Right ventricle myocardium superior (tissue), 1 donor: ENCODE results near the gene NADSYN1. TPM values are rescaled to one million over a fixed set of nuclear protein-coding genes. Genes with fewer than 3 reads are reported as not detected.
"Not testable (repeated sequence)": the region's sequence is repeated elsewhere in the genome, so short reads cannot be mapped to it uniquely, and the experiment has no call there.

Experiments
- ATAC-seq: fragments of 200-7000 bp; cut with Tn5 transposase; one replicate; pipeline ENCODE4 v1.9.1; 2020; ENCODE audit warnings: mild to moderate bottlenecking; ENCODE audit not compliant: poor library complexity
- DNase-seq: peaks from one replicate; pipeline ENCODE4 v3.0.0-alpha.2; 2020
- intact Hi-C: fragments of 100-400 bp; cut with DNase I; formaldehyde crosslinking; loops from one replicate; pipeline ENCODE4 v1.11.2; 2022
- total RNA-seq: library from RNA; stranded (reverse); fragmentation: NEBNext Ultra II Directional; extraction: Animal tissue kit (Norgen Biotek cat#: 25700); gene quantifications from one replicate; pipeline ENCODE4 v1.2.1, GENCODE V29; 2021
- donor health status: DM: no; HTN: yes; CAD: no; lungs with severe emphysema.

The NADSYN1 gene
- total RNA-seq, 1 donor from 2014 or later = 18.5 TPM

DNA sequence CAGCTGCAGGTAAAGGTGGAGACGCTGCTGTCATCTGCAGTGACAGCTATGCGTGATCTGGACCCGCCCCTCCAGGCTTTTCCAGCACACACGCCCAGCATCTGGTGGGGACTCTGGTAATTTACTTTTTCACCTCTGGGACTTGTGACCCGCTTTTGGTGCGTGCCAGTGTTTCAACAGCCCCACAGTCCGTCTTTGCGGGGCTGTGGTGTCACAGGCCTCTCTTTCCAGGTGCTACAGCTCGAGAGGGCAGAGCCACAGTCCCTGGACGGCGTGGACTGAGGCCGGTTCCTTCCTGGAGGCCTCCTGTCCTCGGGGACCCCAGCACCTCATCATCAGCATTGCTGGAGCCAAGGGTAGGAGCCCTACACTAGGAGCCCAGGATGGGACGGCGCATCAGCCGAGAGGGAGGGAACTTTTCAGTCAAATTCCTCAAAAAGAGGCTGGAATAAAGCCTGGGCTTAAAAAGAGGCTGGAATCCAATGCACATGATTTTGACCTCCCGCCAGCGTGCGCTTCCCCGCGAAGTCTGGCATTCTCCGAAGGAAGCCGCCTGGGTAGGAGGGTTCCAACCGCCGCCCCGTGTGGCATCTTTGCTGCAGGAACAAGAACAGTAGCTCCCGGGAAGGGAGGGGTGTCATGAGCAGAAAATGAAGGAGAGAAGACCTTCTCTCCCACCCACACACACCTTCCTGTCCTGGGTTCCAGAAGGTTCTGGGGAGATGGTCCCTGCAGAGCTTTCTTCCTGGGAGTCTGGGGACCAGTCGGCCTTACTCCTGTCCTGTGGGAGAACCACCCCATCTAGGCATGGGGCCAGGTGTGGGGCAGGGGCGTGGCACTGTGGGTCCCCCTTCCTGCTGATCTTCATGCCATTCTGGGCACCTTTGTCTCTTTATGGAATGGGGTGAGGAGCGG, 48.3 kb downstream of the NADSYN1 start:
- ATAC-seq = no peak
- no peak for DNase-seq
- intact Hi-C loops = no loop called here

DNA sequence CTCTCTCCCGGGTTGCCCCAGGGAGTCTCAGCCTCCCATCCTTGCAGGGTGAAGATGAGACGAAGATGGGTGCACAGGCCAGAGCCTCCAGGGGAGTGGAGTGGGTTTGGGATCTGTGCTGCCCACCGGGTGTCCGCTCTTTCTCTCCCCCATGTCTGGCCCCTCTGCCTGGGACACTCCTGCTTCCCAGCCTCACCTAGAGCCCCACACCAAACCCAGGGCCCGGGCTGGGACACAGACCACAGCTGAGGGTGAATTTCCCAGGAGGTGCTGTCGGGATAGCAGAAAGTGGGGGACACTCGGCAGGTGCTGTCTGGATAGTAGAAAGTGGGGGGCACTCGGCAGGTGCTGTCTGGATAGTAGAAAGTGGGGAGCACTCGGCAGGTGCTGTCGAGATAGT, 49.0 kb downstream of the NADSYN1 start:
- intact Hi-C loops = no loop called here
- DNase-seq (no peak), ATAC-seq (no peak)

DNA sequence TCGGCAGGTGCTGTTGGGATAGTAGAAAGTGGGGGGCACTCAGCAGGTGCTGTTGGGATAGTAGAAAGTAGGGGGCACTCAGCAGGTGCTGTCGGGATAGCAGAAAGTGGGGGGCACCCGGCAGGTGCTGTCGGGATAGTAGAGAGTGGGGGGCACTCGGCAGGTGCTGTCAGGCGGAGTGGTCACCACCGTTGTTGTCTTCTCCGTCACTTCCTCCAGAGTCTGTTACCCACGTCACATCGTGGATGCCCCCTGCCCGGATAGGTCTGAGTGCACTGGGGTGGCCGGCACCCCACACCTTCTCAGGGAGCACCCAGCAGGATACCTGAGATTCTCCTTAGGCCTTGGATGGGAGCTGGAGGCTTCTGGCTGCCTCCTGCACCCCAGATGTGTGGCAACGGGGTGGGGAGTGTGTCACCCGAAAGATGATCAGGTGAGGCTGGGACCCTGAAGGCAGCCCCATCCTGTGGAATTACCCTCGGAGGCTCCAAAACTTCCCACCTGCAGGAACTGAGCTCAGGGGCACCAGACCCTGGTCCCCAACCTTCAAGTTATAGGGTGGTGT, 50.0 kb downstream of the NADSYN1 start:
- ATAC-seq = no peak
- intact Hi-C loops = no loop called here
- no peak for DNase-seq

DNA sequence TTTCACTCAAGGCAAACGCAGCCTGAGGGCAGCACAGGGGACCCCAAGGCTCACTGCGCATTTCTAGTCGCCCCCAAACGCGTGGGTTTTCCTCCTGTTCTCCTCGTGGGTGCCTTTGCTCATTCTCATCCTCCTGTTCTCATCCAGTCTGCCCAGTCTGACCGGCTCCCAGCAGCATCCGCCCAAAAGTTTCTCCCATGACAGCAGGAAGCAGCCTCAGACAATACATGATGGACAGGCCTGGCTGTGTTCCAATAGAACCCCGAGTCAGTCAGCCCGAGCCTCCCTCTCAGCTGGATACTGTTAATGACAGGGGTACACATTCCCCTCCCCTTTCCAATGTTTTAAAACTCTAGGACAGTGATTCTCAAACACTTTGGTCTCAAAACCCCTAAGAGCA, 51.5 kb downstream of the NADSYN1 start:
- ATAC-seq (no peak), DNase-seq (no peak)
- intact Hi-C loops = no loop called here

DNA sequence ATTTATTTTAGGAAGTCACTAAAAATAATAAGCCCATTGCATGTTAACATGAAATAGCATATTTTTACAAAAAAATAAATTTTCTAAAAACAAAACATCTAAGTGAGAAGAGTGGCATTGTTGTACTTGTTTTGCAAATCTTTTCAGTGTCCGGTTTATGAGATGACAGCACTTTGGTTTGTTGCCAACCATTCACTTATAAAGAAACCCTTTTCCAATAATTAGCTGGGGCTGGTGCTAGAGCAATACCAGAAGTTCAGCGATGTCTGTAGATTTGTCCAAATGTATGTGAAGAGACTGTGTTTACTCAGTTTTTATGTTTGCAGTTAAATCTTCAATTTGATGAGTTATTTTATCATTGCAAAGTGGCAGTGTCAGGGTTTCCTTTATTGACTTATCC, 52.0 kb downstream of the NADSYN1 start:
- intact Hi-C loops = no loop called here
- ATAC-seq (no peak), DNase-seq (no peak)

DNA sequence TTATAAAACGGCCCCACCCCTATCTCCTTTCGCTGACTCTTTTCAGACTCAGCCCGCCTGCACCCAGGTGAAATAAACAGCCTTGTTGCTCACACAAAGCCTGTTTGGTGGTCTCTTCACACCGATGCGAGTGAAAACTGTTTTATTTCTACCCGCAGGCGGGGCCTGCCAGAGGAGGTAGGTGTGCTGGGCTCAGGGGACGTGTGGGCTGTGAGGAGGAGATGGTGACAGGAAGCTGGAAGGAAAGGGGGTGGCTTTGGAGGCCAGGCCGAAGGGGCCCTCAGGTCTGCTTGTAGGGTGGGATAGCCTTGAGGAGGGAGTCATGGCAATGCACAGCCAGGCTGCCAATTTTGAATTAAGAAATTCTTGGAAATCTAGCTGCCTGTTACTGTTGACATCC, 52.8 kb downstream of the NADSYN1 start:
- DNase-seq = no peak
- no peak for ATAC-seq
- intact Hi-C loops = no loop called here

DNA sequence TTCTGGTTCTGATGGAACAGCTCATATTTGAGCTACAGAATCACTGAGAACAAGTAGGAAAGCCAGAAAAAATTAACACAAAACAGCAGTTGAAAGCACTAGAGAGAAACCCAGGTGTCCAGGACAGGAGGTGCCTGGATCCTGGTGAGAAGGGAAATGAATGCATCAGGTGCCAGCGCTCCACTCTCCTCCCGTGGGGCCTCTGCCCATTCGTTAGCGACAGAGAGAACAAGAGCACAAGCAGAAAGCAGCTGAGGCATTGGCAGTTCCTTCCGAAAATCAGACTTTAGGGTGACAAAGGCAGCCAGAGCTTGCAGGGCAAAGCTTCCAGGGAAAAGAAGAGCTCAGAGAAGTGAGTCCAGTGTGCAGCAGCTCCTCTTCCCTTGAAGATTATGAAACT, 54.1 kb downstream of the NADSYN1 start:
- ATAC-seq (no peak), DNase-seq (no peak)
- intact Hi-C loops = no loop called here

DNA sequence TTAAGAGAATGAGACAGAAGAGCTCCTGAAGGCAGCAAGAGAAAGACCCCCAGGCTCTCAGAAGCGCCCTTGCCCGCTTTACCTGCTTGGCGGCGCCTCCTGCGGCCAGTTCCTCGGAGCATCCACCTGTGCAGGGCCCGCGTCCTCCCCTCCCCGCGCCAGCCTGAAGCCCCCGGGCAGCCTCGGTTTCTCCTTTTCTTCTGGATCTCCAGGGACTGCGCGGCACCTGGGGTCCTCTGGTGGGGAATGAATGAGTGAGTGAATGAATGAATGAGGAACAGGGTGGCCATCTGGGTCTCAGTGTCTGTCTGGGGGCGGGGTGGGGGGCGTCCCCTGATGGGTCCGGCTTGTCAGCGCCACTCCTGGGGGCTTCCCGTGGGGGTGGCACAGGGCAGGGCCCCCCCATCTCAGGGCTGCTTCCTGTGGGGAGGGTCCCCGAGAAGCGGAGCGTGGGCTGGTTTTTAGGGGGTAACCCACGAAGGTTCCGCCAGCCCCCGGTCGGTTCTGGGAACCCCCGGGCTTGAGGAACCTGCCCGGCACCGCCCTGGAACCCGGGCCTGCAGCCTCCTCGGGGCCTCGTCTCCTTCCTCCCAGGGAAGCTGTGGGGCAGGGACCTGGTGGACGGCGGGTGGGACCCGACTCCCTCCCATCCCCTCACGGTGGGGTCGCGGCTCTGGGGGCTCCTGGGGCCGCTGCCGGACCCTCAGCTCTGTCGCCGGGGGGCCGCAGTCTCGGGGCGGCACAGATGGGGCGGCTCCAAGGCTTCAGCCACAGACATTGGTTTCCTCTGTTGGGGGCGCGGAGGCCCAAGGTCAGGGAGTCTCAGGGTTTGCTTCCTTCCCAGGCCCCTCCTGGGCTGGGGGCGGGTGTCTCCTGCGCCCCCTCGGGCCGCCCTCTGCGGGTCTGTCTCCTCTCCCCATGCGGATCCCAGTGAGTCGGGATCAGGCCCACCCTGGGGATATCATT, 65.8 kb downstream of the NADSYN1 start:
- ATAC-seq (no peak), DNase-seq (no peak)

DNA sequence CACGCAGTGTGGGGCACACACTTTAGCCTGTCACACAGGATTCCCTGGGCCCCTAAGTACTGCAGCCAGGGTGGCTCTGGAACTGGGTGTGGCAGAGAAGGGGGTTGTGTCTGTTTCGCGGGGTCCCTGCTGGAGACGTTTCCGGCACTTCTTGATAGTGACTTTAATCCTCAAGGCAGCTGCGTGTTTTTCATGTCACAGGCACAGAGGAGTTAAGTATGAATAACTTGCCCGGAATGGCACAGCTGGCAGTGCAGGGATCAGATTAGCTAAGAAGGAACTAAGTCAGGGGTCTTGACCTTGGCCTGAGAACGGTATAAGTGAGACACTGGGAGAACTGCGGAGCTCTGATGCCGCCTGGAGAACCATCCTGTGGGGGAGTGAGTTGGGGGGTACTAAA, 66.5 kb downstream of the NADSYN1 start:
- ATAC-seq (no peak), DNase-seq (no peak)
- intact Hi-C loops = no loop called here

More for the DNA sequence above, 65.8 kb downstream of the NADSYN1 start:
- intact Hi-C loops = no loop called here

DNA sequence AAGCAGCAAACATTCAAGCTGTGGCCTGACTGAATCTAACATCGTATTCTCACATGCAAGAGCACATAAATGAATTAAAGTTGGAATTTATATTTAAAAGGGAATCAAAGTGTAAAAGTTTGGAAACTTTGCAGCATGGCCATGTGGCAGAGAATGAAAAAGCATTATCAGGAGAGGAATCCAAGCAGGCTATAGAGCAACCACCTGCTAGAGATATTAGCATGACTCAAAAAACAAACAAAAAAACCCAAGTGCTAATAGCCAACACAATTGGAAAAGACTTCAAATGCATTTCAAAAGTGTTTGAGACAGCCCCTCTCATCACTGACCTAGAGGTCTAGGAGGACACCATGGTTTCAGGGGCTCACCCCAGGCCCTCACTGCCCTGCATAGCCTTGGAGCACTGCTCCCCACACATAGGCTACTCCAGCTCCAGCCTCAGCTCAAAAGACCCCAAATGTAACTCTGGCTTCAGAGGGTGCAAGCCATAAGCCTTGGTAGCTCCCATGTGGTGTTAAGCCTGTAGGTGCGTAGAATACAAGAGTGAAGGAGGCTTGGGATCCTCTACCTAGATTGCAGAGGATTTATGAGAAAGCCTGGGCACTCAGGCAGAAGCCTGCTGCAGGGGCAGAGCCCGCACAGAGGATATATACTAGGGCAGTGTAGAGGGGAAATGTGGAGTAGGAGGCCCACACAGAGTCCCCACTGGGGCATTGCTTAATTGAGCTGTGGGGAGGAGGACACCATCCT, 72.4 kb downstream of the NADSYN1 start:
- DNase-seq = no peak
- intact Hi-C loops = no loop called here
- no peak for ATAC-seq

DNA sequence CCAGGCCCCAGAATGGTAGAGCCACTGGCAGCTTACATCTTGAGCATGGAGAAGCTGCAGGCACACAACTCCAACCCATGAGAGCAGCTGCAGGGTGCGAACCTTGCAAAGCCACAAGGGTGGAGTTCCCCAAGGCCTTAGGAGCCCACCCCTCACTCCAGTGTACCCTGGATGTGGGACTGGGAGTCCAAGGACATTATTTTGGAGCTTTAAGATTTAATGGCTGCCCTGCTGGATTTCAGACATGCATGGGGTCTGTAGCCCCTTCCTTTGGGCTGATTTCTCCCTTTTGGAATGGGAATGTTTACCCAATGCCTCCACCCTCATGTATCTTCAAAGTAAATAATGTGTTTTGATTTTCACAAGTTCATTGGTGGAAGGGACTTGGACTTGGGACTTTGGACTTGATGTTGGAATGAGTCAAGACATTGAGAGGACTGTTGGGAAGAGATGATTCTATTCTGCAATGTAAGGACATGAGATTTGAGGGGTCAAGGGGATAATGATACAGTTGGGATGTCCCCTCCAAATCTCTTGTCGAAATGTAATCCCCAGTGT, 73.0 kb downstream of the NADSYN1 start:
- DNase-seq (no peak), ATAC-seq (no peak)
- intact Hi-C loops = no loop called here

DNA sequence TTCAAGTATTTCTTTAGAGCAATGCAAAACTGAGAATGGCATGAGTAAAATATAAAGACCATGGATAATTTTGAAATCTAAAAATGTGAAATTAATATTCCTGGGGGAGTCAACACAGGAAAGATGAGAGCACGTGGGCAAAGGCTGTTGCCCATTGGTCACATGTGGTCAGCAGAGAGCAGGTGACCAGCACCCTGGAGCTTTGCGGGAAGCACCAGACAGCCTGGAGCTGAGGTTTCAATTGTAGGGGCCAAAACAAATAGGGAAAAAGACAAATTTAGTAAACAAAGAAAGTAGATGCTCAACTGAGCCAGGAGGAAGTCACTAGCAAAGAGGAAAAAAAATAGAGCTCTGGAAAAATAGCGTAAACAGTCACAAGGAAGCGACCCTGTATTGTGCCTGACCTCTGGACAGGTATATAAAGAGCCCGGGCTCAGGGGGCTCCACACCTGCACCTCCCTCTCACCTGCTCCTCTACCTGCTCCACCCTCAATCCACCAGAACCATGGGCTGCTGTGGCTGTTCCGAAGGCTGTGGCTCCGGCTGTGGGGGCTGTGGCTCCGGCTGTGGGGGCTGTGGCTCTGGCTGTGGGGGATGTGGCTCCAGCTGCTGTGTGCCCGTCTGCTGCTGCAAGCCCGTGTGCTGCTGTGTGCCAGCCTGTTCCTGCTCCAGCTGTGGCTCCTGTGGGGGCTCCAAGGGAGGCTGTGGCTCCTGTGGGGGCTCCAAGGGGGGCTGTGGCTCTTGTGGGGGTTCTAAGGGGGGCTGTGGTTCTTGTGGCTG, 74.0 kb downstream of the NADSYN1 start, which contains the start of gene KRTAP5-7:
Gene KRTAP5-7 (plus strand): TSS at position 472 of the 780 bp plus-strand sequence. CDS start 34 bp downstream, at position 506.
- DNase-seq, intact Hi-C loops, ATAC-seq: not testable (repeated sequence)

DNA sequence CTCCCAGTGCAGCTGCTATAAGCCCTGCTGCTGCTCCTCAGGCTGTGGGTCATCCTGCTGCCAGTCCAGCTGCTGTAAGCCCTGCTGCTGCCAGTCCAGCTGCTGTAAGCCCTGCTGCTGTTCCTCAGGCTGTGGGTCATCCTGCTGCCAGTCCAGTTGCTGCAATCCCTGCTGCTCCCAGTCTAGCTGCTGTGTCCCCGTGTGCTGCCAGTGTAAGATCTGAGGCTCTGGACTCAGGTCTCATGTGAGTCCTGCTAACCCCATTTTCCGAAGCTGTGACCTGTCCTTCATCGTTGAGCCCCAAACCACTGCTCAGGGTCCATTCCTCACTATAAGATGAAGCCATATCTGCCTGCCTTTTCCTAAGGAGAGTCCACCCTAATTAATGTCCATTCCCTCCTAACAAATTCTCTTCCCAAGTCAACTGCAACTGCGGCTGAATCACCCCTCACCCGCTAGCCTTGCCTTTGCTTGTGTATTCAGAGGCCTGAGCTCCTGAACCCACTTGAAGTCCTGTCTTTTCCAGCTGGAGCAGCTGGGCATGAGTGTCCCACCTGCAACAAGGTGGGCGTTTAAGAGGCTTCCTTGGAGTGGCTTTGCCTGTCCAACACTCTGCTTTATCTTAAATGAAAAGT, 74.7 kb downstream of the NADSYN1 start:
- ATAC-seq = no peak
- intact Hi-C loops = no loop called here
- no peak for DNase-seq

DNA sequence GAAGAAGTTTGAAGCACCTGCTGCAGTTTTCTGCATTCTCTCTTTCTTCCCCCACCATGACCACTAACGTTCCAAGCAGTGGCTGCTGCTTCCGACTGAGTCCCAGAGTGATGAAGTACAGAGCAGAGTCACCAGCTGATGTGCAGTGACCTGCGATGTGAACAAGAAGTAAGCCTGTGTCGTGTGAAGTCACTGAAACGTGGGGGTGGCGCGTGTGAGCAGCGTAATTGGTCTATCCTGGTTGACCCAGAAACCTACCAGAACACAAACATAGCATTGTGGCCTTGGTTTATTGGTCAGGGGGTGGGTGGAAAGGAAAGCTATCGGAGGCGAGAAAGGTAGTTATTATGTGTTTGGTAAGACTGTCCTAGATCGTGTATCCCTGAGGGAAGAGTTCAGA, 77.6 kb downstream of the NADSYN1 start:
- DNase-seq (no peak), ATAC-seq (no peak)
- intact Hi-C loops = no loop called here

DNA sequence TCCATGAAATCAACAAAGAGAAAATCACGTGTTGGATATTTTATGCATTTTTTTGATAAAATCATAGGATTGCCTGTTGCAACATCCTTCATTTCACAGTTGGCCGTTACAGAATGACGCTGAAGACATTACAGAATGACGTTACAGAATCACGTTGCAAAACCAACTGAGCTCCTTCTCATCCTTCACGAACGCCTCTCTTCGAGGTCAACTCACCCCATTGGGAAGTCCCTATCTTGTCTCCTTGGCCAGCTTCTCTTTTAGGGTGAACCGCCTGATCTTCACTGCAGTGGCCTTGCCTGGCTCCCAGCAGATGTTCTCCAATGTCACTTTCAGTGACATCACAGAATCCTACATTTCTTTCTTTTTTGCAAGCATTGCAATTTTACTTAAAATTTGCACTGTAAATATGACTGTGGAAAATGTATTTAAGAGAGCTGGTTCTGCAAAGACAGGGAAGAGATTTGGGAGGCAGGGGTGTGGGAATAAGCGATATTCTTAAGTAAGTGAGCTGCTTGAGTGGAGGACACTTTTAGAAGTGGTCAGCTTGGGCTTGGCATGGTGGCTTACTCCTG, 79.1 kb downstream of the NADSYN1 start:
- no peak for DNase-seq
- intact Hi-C loops = no loop called here
- no peak for ATAC-seq

DNA sequence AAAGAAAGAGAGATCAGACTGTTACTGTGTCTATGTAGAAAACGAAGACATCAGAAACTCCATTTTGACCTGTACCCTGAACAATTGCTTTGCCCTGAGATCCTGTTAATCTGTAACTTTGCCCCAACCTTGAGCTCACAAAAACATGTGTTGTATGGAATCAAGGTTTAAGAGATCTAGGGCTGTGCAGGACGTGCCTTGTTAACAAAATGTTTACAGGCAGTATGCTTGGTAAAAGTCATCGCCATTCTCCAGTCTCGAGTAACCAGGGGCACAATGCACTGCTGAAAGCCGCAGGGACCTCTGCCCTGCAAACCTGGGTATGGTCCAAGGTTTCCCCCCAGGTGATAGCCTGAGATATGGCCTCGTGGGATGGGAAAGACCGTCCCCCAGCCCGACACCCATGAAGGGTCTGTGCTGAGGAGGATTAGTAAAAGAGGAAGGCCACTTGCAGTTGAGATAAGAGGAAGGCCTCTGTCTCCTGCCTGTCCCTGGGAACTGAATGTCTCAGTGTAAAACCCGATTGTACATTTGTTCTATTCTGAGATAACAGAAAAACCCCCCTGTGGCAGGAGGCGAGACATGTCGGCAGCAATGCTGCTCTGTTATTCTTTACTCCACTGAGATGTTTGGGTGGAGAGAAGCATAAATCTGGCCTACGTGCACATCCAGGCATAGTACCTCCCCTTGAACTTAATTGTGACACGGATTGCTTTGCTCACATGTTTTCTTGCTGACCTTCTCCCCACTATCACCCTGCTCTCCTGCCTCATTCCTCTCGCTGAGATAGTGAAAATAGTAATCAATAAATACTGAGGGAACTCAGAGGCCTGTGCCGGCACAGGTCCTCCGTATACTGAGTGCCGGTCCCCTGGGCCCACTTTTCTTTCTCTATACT, 82.0 kb downstream of the NADSYN1 start:
- not testable (repeated sequence) for ATAC-seq

More for the DNA sequence above, 82.0 kb downstream of the NADSYN1 start:
- DNase-seq, intact Hi-C loops: not testable (repeated sequence)
